Right kidney (tissue), 9 donors: Measurements from ENCODE around the gene ERGIC2.
"Not testable (repeated sequence)": the region's sequence is repeated elsewhere in the genome, so short reads cannot be mapped to it uniquely, and the experiment has no call there.

Source experiments
- DNase-seq: peaks from one replicate; pipeline ENCODE4 v3.0.0-alpha.2; 2016
- long read RNA-seq, 8 donors: transcript quantifications; one replicate each; lab custom pipeline, GENCODE V29; 2026

ERGIC2 gene, protein sequence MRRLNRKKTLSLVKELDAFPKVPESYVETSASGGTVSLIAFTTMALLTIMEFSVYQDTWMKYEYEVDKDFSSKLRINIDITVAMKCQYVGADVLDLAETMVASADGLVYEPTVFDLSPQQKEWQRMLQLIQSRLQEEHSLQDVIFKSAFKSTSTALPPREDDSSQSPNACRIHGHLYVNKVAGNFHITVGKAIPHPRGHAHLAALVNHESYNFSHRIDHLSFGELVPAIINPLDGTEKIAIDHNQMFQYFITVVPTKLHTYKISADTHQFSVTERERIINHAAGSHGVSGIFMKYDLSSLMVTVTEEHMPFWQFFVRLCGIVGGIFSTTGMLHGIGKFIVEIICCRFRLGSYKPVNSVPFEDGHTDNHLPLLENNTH
- long read RNA-seq, donor 1, full-length matches to known transcripts, result 23 of 23 reads
- long read RNA-seq, donor 1, partial matches to known transcripts, result 0 of 23 reads
- long read RNA-seq, donor 1, other reads (novel, unspliced or antisense), result 0 of 23 reads
- long read RNA-seq, donor 2, full-length matches to known transcripts, result 23 of 23 reads
- long read RNA-seq, donor 2, partial matches to known transcripts, result 0 of 23 reads
- long read RNA-seq, donor 2, other reads (novel, unspliced or antisense), result 0 of 23 reads
- long read RNA-seq, donor 3, full-length matches to known transcripts, result 4 of 4 reads
- long read RNA-seq, donor 3, partial matches to known transcripts, result 0 of 4 reads
- long read RNA-seq, donor 3, other reads (novel, unspliced or antisense), result 0 of 4 reads
- long read RNA-seq, donor 4, full-length matches to known transcripts, result 19 of 28 reads
- long read RNA-seq, donor 4, partial matches to known transcripts, result 9 of 28 reads
- long read RNA-seq, donor 4, other reads (novel, unspliced or antisense), result 0 of 28 reads
- long read RNA-seq, donor 5, full-length matches to known transcripts, result 13 of 13 reads
- long read RNA-seq, donor 5, partial matches to known transcripts, result 0 of 13 reads
- long read RNA-seq, donor 5, other reads (novel, unspliced or antisense), result 0 of 13 reads
- long read RNA-seq, donor 6, full-length matches to known transcripts, result 20 of 20 reads
- long read RNA-seq, donor 6, partial matches to known transcripts, result 0 of 20 reads
- long read RNA-seq, donor 6, other reads (novel, unspliced or antisense), result 0 of 20 reads
- long read RNA-seq, donor 7, full-length matches to known transcripts, result 20 of 20 reads
- long read RNA-seq, donor 7, partial matches to known transcripts, result 0 of 20 reads
- long read RNA-seq, donor 7, other reads (novel, unspliced or antisense), result 0 of 20 reads
- long read RNA-seq, donor 8, full-length matches to known transcripts, result 20 of 20 reads
- long read RNA-seq, donor 8, partial matches to known transcripts, result 0 of 20 reads
- long read RNA-seq, donor 8, other reads (novel, unspliced or antisense), result 0 of 20 reads

DNA sequence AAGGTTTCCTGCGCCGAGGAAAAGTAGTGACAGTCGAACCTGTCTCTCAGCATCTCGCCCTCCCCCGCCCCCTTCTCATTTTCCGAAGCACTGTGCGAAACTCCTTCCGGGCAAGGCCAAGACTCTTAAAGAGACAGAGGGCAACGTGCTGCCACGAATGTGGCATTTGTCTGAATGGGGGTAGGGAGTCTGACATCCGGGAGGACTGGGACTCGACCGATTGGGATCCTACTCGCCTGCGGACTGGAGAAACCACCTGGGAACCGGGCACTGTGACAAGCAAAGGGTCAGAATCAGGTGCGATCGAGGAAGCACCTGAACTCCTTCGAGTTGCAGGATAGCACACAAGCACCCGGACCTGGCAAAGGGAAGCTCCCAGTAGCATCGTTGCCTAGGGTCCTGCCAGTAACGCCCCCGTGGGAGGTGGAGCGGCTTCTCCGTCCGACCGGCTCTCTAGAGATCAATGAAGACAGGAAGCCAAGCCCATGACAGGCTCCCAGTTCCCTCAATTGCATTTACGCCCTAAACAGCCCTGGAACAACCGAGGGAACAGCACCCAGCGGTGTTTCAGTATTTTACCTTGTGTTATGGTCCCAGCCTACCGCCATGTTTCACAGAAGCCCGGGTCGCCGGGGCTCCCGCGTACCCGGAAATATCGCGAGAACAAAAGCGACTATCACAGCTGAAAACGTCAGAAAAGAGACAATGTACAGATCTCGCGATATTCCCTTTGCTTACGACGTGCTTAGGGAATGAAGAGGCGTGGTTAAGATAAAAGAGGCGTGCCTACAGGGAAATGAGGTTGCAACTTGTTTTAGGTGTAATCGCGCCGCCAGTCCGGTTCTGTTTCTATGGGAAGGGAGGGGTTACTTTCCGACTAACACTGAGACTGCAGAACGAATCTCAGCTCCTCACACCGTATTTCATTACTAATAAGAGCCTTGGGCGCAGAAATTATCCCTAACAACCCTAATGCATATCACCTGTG lies at the start of gene ERGIC2:
TSS of gene ERGIC2 (minus strand) at position 637 of the 988 bp plus-strand sequence. CDS start 9,539 bp downstream, outside the sequence.
- DNase-seq, result peak; percentile 91

DNA sequence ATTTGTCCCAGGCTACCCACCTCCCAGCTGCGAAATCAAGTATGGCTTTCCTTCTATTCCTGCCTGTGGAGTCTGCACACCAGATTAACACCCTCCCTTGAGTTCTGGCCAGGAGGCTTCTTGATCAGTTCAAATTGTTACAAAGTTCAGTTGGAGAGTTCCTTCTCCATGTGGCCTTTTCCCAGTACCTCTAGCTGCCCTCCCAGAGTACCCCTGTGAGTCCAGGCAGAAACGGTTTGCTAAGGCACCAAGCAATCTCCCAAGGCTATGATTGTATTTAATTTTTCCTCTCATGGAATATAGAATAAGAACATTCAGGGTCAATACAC lies 49.7 kb upstream of the ERGIC2 start:
- no peak for DNase-seq

GRCh38 chr12:29429999-29430715 lies 49.2 kb upstream of the ERGIC2 start:
- no peak for DNase-seq

DNA sequence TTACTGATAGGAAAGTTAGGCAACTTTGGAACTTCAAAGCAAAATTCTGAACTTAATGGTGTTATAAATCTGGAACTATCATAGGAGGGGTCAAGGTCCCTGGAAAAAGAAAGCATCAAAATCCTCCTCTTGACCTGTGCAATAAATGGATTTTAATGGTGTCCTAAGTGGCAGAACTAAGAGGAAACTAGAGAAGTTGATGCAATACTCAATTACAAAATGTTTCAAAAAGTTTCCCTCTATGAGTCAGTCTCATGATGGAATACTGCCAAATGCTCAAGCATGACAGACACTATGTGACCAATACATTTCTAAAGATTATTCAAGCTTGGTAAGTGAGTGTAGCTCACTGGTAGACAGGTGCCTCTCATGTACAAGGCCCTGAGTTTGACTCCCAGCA lies 47.7 kb upstream of the ERGIC2 start:
- no peak for DNase-seq

- no peak for DNase-seq
These were observed 47.0 kb upstream of the ERGIC2 start for GRCh38 chr12:29427964-29428363.

GRCh38 chr12:29426498-29426897 lies 45.5 kb upstream of the ERGIC2 start:
- DNase-seq, result no peak

GRCh38 chr12:29425722-29426121 lies 44.8 kb upstream of the ERGIC2 start:
- DNase-seq, result no peak

DNA sequence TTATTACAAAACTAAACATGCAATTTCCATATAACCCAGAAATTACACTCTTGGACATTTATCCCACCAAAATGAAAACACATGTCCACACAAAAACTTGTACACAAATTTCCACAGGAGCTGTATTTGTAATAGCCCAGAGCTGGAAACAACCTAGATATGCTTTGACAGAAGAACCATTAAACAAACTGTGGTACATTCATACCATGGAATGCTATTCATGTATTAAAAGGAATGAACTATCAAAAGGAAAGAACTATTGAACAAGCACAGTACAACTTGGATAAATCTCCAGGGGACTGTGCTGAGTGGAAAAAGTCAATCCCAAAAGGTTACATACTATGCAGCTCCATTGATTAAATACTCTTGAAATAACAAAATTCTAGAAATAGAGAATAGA lies 35.8 kb upstream of the ERGIC2 start:
- DNase-seq, result no peak

DNA sequence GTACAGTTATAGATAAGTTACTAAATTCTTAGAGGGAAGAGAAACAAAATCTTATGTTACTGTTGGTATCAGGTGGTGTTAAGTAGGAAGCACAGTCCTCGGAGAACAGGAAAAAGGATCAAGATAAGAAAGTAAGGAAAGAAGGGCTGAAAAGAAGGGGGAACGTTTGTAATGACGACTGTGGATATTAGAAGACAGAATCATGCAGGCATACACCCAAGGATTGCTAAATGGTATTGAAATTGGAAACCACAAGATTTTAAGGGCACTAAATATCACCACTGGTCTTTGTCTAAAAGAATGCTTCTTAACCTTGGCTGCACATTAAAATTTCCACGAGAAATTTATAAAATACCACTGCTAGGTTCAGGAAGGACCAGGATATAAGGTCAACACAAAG lies 34.1 kb upstream of the ERGIC2 start:
- DNase-seq, result no peak

DNA sequence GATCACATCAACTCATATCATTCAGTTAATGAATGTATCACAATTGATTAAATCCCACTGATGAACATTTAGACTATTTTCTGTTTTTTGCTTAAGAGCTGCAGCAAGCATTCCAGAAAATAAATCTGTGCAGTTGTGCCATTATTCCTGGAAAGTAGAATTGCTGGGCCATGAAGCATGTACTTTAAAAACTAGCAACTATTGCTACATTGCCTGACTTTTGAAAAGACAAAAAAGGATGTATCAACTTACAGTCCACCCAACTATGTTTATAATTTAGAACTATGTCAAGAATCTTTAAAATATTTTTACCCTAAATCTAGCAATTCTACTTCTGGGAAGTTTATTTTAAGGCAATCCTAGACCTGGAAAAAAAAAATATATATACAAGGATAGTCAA lies 33.4 kb upstream of the ERGIC2 start:
- DNase-seq, result no peak

DNA sequence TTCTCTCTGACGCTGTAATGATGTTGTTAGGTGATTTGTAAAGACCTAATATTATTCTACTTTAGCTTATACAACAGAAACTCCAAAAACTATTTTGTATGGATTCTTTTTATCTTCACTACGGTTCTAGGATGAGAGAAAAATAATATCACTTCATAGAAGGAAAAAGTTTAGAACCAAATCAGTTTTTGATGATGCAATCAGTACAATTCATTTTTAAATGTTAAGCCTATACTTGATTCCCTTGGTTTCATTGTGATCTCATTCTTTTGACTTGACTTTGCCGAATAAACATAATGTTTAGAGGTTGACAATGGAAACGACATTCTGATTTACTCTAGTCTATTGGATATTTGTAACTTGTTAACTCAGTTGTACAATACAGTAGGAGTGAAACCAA lies 24.6 kb upstream of the ERGIC2 start:
- no peak for DNase-seq

GRCh38 chr12:29403991-29404390 lies 23.0 kb upstream of the ERGIC2 start:
- no peak for DNase-seq

- DNase-seq, result no peak
These were observed 21.5 kb upstream of the ERGIC2 start for GRCh38 chr12:29402437-29402836.

GRCh38 chr12:29398495-29398894 lies 17.5 kb upstream of the ERGIC2 start:
- DNase-seq, result no peak

GRCh38 chr12:29396774-29397173 lies 15.8 kb upstream of the ERGIC2 start:
- no peak for DNase-seq

DNA sequence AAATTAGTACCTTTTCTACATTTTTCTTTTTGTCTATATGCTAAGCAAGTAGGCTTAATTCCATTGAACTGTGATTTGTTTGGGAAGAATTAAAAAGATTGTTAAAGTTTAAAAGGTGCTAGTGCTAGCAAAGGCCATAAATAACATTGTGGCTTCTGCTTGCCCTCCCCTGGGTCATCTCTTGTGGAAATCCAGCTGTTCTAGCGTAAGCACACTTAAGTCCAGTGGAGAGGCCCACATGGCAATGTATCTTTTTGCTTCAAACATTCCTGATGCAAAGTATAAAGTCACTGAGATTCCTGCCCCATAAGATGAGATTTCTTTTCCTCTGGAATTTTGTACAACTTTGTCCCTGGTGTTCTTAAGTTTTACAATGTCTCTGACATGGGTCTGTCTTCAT lies 14.4 kb upstream of the ERGIC2 start:
- no peak for DNase-seq

GRCh38 chr12:29390419-29390818 lies 9.4 kb upstream of the ERGIC2 start:
- DNase-seq, result not testable (repeated sequence)

- DNase-seq, result no peak
These were observed 8.4 kb upstream of the ERGIC2 start for GRCh38 chr12:29389295-29389919.

GRCh38 chr12:29386084-29386680 lies 5.2 kb upstream of the ERGIC2 start:
- not testable (repeated sequence) for DNase-seq
